Measurements from ENCODE around the gene MCM3AP.

Gene MCM3AP

DNA sequence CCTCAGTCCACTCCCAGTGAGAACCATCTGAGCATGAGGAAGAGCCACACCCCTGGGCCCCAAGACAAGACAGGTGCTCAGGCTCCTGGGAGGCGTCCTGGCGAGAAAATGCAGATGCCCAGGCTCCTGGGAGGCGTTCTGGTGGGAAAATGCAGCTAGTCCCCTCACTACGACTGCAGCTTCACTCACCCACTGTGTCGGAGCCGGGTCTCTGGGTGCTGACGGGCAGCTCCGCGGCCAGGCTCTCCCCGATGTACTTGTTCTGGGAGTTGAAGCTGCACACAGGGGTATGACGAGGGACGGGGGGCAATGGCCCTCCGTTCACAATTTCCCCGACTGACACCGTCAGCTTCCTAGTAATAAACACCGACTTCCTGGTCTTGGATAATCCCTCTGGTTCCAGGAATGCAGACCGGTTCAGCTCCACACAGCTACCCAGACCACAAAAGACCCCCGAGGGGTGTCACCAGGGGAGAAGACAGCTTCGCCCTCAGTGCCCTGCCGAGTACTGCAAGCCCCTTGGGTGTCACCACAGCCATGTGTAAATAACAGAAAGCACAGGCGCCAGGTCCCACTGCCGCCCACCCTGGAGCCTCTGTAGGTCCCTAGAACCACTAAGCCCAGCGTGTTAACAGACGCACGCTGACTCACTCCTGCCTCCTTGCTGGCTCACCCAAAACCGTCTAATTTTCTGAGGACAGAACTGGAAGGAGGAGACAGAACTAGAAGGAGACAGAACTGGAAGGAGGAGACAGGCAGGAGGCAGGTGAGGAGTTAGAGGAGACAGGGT is 19.5 kb downstream of the MCM3AP start:
- DNase-seq (ENCODE audit: low read depth, low spot score), result no peak
- no peak for TF ChIP-seq CTCF (IDR thresholded peaks at IDR 0.05; ENCODE audit: low read depth, low read length)
- in situ Hi-C loops (cut with HindIII; ENCODE audit: low sequenced_read_pairs), result no loop called here
- no peak overlapping the region for H3K4me3 ChIP-seq (ENCODE audit: low read depth, low read length)

DNA sequence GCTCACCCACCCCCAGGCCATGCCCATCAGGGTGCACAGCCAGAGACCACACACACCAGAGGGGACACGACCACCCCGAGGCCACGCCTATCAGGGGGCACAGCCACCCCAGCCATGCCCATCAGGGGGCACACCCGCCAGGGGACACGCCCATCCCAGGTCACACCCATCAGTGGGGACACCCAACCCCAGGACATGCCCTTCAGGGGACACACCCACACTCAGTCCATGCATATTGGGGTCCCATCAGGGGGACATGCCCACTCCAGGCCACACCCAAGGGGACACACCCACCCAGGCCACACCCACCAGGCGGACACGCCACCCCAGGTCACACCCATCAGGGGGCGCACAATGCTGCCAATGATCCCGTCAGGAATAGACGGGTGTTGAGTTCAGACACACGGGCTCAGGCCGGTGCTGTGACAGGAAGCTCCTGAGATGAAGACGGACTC is 20.7 kb downstream of the MCM3AP start:
- H3K4me3 ChIP-seq (ENCODE audit: low read depth, low read length), result no peak overlapping the region
- DNase-seq (ENCODE audit: low read depth, low spot score), result no peak
- in situ Hi-C loops (cut with HindIII; ENCODE audit: low sequenced_read_pairs), result no loop called here
- TF ChIP-seq CTCF (IDR thresholded peaks at IDR 0.05; ENCODE audit: low read depth, low read length), result no peak

DNA sequence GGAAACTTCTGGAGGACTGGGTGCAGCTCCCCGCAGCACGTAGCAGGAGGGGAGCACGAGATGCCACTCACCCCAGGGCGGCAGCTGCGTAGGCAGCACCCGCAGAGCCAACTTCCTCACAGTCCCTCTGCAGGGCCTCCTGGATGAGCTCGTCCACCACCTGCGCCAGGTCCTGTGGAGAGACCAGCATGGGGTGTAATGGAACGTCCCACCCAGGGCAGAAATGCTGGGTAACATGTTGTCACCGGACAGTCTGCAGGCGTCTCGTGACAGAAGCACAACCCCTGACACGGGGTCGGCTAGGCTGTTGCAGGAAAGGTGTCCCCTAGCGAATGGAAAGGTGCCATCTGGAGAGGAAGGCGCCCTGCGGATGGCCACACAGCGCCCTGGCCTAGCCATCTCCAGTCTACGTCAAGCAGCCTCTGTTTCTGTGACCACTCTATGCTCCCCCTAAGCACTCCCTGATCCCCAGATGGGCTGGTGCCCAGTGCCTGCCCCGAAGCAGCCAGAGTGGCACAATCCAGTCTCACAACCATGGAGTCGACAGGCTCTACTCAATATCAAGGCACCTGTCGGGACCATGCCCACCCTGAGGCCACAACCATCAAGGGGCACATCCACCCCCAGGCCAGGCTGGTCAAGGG is 21.2 kb downstream of the MCM3AP start:
- no peak for DNase-seq (ENCODE audit: low read depth, low spot score)
- H3K4me3 ChIP-seq (ENCODE audit: low read depth, low read length), result no peak overlapping the region
- TF ChIP-seq CTCF (IDR thresholded peaks at IDR 0.05; ENCODE audit: low read depth, low read length), result no peak
- in situ Hi-C loops (cut with HindIII; ENCODE audit: low sequenced_read_pairs), result no loop called here

DNA sequence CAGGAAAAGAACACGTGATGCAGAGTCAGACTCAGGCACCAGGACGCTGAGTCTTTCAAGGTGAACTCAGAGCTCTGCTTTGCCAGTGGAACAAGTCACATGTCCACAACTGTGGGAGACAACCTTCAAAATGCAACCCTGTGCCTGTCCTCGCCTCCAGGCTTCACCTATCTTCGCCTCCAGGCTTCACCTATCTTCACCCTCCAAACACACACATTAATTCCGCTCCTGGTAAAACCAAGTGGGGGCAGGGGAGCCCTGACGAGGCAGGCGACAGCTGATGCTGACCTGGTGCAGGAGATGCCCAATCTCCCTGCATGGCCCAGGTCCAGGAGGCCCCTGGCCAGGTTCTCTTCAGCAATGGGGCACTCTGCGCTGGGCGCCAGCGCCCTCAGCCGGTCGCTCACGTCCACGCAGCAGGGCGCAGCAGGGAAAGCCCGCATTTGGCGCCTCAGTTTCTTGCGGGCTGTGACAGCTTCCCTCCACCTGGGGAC is 28.9 kb downstream of the MCM3AP start:
- H3K4me3 ChIP-seq (ENCODE audit: low read depth, low read length), result no peak overlapping the region
- TF ChIP-seq CTCF (IDR thresholded peaks at IDR 0.05; ENCODE audit: low read depth, low read length), result no peak
- in situ Hi-C loops (cut with HindIII; ENCODE audit: low sequenced_read_pairs), result no loop called here
- DNase-seq (ENCODE audit: low read depth, low spot score), result no peak

DNA sequence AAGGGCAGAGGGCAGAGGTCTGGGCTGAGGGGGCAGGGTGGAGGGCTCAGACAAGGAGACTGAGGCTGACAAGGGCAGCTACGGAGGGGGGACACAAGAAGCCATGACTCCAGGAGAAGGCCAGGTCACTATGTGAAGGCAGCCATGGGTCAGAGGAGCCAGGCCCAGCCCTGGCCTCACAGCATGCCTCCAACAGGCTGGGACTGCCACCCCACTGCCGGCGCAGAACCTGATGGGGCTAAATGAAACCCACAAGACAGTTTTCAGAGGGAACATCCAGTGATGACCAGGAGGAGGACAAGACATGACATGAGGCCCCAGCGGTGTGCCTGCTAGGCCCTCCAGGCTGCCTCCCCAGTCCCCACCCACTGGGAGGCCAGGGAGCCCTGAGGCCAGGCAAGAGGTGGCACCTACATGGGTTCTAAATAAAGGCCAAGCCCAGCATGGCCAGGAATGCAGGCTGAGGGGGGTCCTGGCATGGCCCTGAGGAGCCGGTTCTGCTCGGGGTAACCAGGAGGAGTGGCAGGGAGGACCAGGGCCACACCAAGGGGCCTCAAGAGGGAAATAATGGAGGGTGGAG is 29.6 kb downstream of the MCM3AP start:
- no peak for DNase-seq (ENCODE audit: low read depth, low spot score)
- no peak for TF ChIP-seq CTCF (IDR thresholded peaks at IDR 0.05; ENCODE audit: low read depth, low read length)
- in situ Hi-C loops (cut with HindIII; ENCODE audit: low sequenced_read_pairs), result no loop called here
- H3K4me3 ChIP-seq (ENCODE audit: low read depth, low read length), result no peak overlapping the region

- DNase-seq (ENCODE audit: low read depth, low spot score), result no peak
- in situ Hi-C loops (cut with HindIII; ENCODE audit: low sequenced_read_pairs), result no loop called here
- no peak overlapping the region for H3K4me3 ChIP-seq (ENCODE audit: low read depth, low read length)
- no peak for TF ChIP-seq CTCF (IDR thresholded peaks at IDR 0.05; ENCODE audit: low read depth, low read length)
Measured at GRCh38 chr21:46255166-46255565, 30.2 kb downstream of the MCM3AP start.

Data from astrocyte of the spinal cord (primary cell).